Parathyroid adenoma (tissue), 2 donors: ENCODE data around the gene PTPRM.

Source experiments
- H2AFZ ChIP-seq: fragments of 300-600 bp; sonication (generic); one replicate; pipeline ENCODE4 v1.7.0; 2017; ENCODE audit warnings: antibody characterized with exemption, mild to moderate bottlenecking
- H3K27ac ChIP-seq: fragments of 300-600 bp; sonication (generic); one replicate; pipeline ENCODE4 v1.7.0; 2017
- H3K27me3 ChIP-seq: fragments of 300-600 bp; sonication (generic); one replicate; pipeline ENCODE4 v1.7.0; 2017; ENCODE audit warnings: low read length; ENCODE audit not compliant: control insufficient read depth, insufficient read depth
- H3K36me3 ChIP-seq: fragments of 300-600 bp; sonication (generic); one replicate; pipeline ENCODE4 v1.7.0; 2017; ENCODE audit warnings: low read length; ENCODE audit not compliant: control insufficient read depth, insufficient read depth
- H3K4me1 ChIP-seq: fragments of 300-600 bp; sonication (generic); one replicate; pipeline ENCODE4 v1.7.0; 2017; ENCODE audit warnings: control low read depth
- H3K4me2 ChIP-seq: fragments of 300-600 bp; sonication (generic); one replicate; pipeline ENCODE4 v1.7.0; 2017; ENCODE audit warnings: low read length
- H3K4me3 ChIP-seq: fragments of 300-600 bp; sonication (generic); one replicate; pipeline ENCODE4 v1.7.0; 2017; ENCODE audit warnings: low read depth, low read length
- H3K79me2 ChIP-seq: fragments of 300-600 bp; sonication (generic); one replicate; pipeline ENCODE4 v1.7.0; 2017; ENCODE audit warnings: control low read depth
- H3K9ac ChIP-seq: fragments of 300-600 bp; sonication (generic); one replicate; pipeline ENCODE4 v1.7.0; 2017; ENCODE audit warnings: mild to moderate bottlenecking
- H3K9me3 ChIP-seq: fragments of 300-600 bp; sonication (generic); one replicate; pipeline ENCODE4 v1.7.0; 2017; ENCODE audit warnings: low read length; ENCODE audit not compliant: control insufficient read depth
- CTCF ChIP-seq: fragments of 300-600 bp; sonication (generic); IDR thresholded peaks from one replicate; pipeline ENCODE4 v1.7.0; 2017; ENCODE audit warnings: antibody characterized with exemption, mild to moderate bottlenecking
- donor health status: primary hyperparathyroidism.

The PTPRM gene

GRCh38 chr18:8361941-8362471 lies 794.9 kb downstream of the PTPRM start:
- Histone ChIP-seq H3K4me1 (no peaks in the 10 kb centered on the region), H3K9me3 (no peaks in the 10 kb centered on the region), H2AFZ (no peak overlapping the region), H3K79me2 (no peaks in the 10 kb centered on the region), H3K4me2 (no peak overlapping the region), H3K9ac (no peak overlapping the region), H3K27ac (no peak overlapping the region), H3K36me3 (no peaks in the 10 kb centered on the region), H3K27me3 (no peaks in the 10 kb centered on the region), H3K4me3 (no peak overlapping the region)
- TF ChIP-seq CTCF: no peak

DNA sequence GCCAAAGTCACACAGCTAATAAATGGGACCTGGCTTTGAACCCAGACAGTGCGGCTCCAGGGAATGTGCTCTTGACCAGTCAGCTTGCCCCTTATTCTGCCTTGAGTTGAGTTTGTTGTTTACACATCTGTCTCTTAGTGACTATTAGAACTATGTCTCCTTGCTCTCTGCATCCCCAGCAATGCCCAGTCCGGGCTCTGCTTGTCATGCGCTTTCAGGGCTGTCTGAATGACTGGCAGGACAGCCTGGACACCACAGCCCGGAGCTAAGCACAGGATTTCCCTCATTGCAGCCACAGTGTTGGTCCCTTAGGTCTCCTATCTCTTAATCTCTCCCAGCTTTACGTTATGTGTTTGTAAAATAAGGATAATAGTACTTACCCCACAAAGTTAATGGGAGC lies 795.7 kb downstream of the PTPRM start:
- no peak overlapping the region for H3K4me3 ChIP-seq
- TF ChIP-seq CTCF: no peak
- no peaks in the 10 kb centered on the region for H3K9me3 ChIP-seq
- H2AFZ ChIP-seq: no peak overlapping the region
- no peaks in the 10 kb centered on the region for H3K36me3 ChIP-seq
- no peaks in the 10 kb centered on the region for H3K27me3 ChIP-seq
- H3K4me1 ChIP-seq: no peaks in the 10 kb centered on the region
- no peaks in the 10 kb centered on the region for H3K79me2 ChIP-seq
- no peak overlapping the region for H3K9ac ChIP-seq
- no peak overlapping the region for H3K27ac ChIP-seq
- no peak overlapping the region for H3K4me2 ChIP-seq

GRCh38 chr18:8364385-8364784 lies 797.3 kb downstream of the PTPRM start:
- no peak for TF ChIP-seq CTCF
- H3K79me2 ChIP-seq: no peaks in the 10 kb centered on the region
- H2AFZ ChIP-seq: no peak overlapping the region
- no peak overlapping the region for H3K4me3 ChIP-seq
- no peaks in the 10 kb centered on the region for H3K27me3 ChIP-seq
- H3K4me1 ChIP-seq: no peaks in the 10 kb centered on the region
- no peak overlapping the region for H3K4me2 ChIP-seq
- no peak overlapping the region for H3K27ac ChIP-seq
- no peaks in the 10 kb centered on the region for H3K9me3 ChIP-seq
- no peak overlapping the region for H3K9ac ChIP-seq
- no peaks in the 10 kb centered on the region for H3K36me3 ChIP-seq

- no peak for TF ChIP-seq CTCF
- Histone ChIP-seq H3K79me2 (no peaks in the 10 kb centered on the region), H3K4me1 (no peaks in the 10 kb centered on the region), H3K27me3 (no peaks in the 10 kb centered on the region), H3K4me2 (no peak overlapping the region), H3K4me3 (no peak overlapping the region), H3K36me3 (no peaks in the 10 kb centered on the region), H3K27ac (no peak overlapping the region), H3K9me3 (no peaks in the 10 kb centered on the region), H3K9ac (no peak overlapping the region), H2AFZ (no peak overlapping the region)
These were observed 797.9 kb downstream of the PTPRM start for GRCh38 chr18:8365006-8365405.

DNA sequence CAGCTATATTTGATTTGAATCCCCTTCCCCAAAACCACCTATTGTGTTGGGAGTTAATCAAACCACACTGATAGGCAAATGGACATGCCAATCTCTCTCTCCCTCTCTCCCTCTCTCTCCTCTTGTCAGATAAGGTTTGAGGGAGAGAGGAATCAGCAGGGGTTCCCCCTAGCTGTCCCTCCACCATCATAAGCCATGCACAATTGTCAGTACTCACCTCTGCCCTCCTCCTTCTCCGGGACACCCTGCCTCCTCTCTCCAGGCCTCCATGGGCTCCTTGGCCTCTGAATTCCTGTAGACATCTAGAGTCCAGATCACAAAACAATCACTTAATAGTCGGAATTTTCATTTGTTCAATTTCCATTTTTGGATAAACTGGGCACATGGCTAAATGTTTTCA lies 798.4 kb downstream of the PTPRM start:
- H2AFZ ChIP-seq: no peak overlapping the region
- no peaks in the 10 kb centered on the region for H3K9me3 ChIP-seq
- H3K4me3 ChIP-seq: no peak overlapping the region
- H3K4me2 ChIP-seq: no peak overlapping the region
- no peaks in the 10 kb centered on the region for H3K36me3 ChIP-seq
- H3K27me3 ChIP-seq: no peaks in the 10 kb centered on the region
- TF ChIP-seq CTCF: no peak
- no peak overlapping the region for H3K9ac ChIP-seq
- H3K27ac ChIP-seq: no peak overlapping the region
- H3K4me1 ChIP-seq: no peaks in the 10 kb centered on the region
- H3K79me2 ChIP-seq: no peaks in the 10 kb centered on the region
